ENCODE measurements around the gene VAV3. TPM values are rescaled to one million over a fixed set of nuclear protein-coding genes. Genes with fewer than 3 reads are reported as not detected.

VAV3 gene
- total and polyA plus RNA-seq, 12 donors: 1.1 to 8.5 (median 4.1) TPM

GRCh38 chr1:107919953-107920352 lies 45.0 kb downstream of the VAV3 start:
- Histone ChIP-seq H3K36me3 (replicated peaks in 1 of 2) (no peaks in the 10 kb centered on the region), H3K27me3 (no peaks in the 10 kb centered on the region), H3K27ac (no peak overlapping the region), H3K9me3 (replicated peaks in 1 of 3) (no peaks in the 10 kb centered on the region), H3K4me3 (no peak overlapping the region), H3K4me1 (replicated peaks in 1 of 2) (no peaks in the 10 kb centered on the region)
- intact Hi-C loops (cut with DNase I): no loop called here
- no peak for DNase-seq
- TF ChIP-seq CTCF (IDR thresholded peaks at IDR 0.05) (no peak), POLR2A (IDR thresholded peaks at IDR 0.05) (no peak)
- WGBS, 4 donors: 45 to 55% (median 51%) methylated on average over 4 of the region's 4 CpGs

GRCh38 chr1:107914119-107914765 lies 50.7 kb downstream of the VAV3 start:
- peaks cover 0 to 2% (median 0%) of the 10 kb centered on the region in 3 donors for H3K9me3 ChIP-seq (replicated peaks in 1 of 3)
- H3K27me3 ChIP-seq: no peaks in the 10 kb centered on the region
- TF ChIP-seq POLR2A (IDR thresholded peaks at IDR 0.05) (no peak), CTCF (IDR thresholded peaks at IDR 0.05) (no peak)
- H3K4me1 ChIP-seq (replicated peaks in 1 of 2): peaks cover 0 to 11% of the 10 kb centered on the region in 2 donors
- 69 to 90% (median 82%) methylated on average over 7 of the region's 7 CpGs for WGBS, 4 donors
- no peak for DNase-seq
- H3K4me3 ChIP-seq: no peak overlapping the region
- no peaks in the 10 kb centered on the region for H3K36me3 ChIP-seq (replicated peaks in 1 of 2)
- intact Hi-C loops (cut with DNase I): no loop called here
- H3K27ac ChIP-seq: no peak overlapping the region

GRCh38 chr1:107912656-107913055 lies 52.3 kb downstream of the VAV3 start:
- 59 to 75% (median 65%) methylated on average over 1 of the region's 1 CpG for WGBS, 4 donors
- TF ChIP-seq POLR2A (IDR thresholded peaks at IDR 0.05): no peak
- no peak for TF ChIP-seq CTCF (IDR thresholded peaks at IDR 0.05)
- H3K27ac ChIP-seq: no peak overlapping the region
- peaks cover 0 to 11% of the 10 kb centered on the region in 2 donors for H3K4me1 ChIP-seq (replicated peaks in 1 of 2)
- DNase-seq: no peak
- no peak overlapping the region for H3K4me3 ChIP-seq
- no peaks in the 10 kb centered on the region for H3K36me3 ChIP-seq (replicated peaks in 1 of 2)
- H3K9me3 ChIP-seq (replicated peaks in 1 of 3): peaks cover 0 to 7% (median 0%) of the 10 kb centered on the region in 3 donors
- H3K27me3 ChIP-seq: no peaks in the 10 kb centered on the region
- intact Hi-C loops (cut with DNase I): no loop called here

- intact Hi-C loops (cut with DNase I): no loop called here
- TF ChIP-seq CTCF (IDR thresholded peaks at IDR 0.05) (no peak), POLR2A (IDR thresholded peaks at IDR 0.05) (no peak)
- Histone ChIP-seq H3K9me3 (replicated peaks in 1 of 3) (no peaks in the 10 kb centered on the region), H3K36me3 (replicated peaks in 1 of 2) (no peaks in the 10 kb centered on the region), H3K27me3 (no peaks in the 10 kb centered on the region), H3K27ac (no peak overlapping the region), H3K4me3 (no peak overlapping the region), H3K4me1 (replicated peaks in 1 of 2) (no peaks in the 10 kb centered on the region)
- WGBS, 4 donors: 68 to 82% (median 75%) methylated on average over 6 of the region's 6 CpGs
- DNase-seq: no peak
Observed at GRCh38 chr1:107900090-107900945, 64.7 kb downstream of the VAV3 start.

Measured in adrenal gland (tissue), 12 donors.